Neural cell (in vitro differentiated cells): Measurements from ENCODE around the gene FAM163B.

Source experiments
- EP300 ChIP-seq: fragments of 450-650 bp; conservative IDR thresholded peaks from 2 replicates; pipeline ENCODE4 v1.6.1; 2014; ENCODE audit warnings: antibody characterized with exemption, mild to moderate bottlenecking, moderate library complexity; ENCODE audit not compliant: poor library complexity, severe bottlenecking
- EZH2 ChIP-seq: fragments of 200-600, 300-800 bp; shearing (Covaris generic), sonication (generic); IDR thresholded peaks from 2 replicates; pipeline ENCODE4 v1.6.1; 2014; ENCODE audit warnings: antibody characterized with exemption, low read length, borderline replicate concordance, mild to moderate bottlenecking; ENCODE audit not compliant: insufficient read depth, poor library complexity, severe bottlenecking
- MXI1 ChIP-seq: fragments of 450-650 bp; conservative IDR thresholded peaks from 2 replicates; pipeline ENCODE4 v1.6.1; 2014; ENCODE audit warnings: antibody characterized with exemption, mild to moderate bottlenecking; ENCODE audit not compliant: poor library complexity, severe bottlenecking
- POLR2AphosphoS5 ChIP-seq: IDR thresholded peaks from 2 replicates; pipeline ENCODE4 v1.6.1; 2012
- RAD21 ChIP-seq: fragments of 450-650 bp; conservative IDR thresholded peaks from 2 replicates; pipeline ENCODE4 v1.6.1; 2014; ENCODE audit warnings: antibody characterized with exemption, mild to moderate bottlenecking, moderate library complexity
- SMC3 ChIP-seq: fragments of 450-650 bp; conservative IDR thresholded peaks from 2 replicates; pipeline ENCODE4 v1.6.1; 2014; ENCODE audit warnings: antibody characterized with exemption, mild to moderate bottlenecking, moderate library complexity; ENCODE audit not compliant: poor library complexity
- TAF1 ChIP-seq: IDR thresholded peaks from 2 replicates; pipeline ENCODE4 v1.6.1; 2012; ENCODE audit warnings: low read depth
- TF ChIP-seq, protein P1 (sequence below): fragments of 450-650 bp; IDR thresholded peaks from 2 replicates; pipeline ENCODE4 v1.5.1; 2014; ENCODE audit warnings: antibody characterized with exemption, mild to moderate bottlenecking, moderate library complexity; ENCODE audit not compliant: poor library complexity, severe bottlenecking
- TF ChIP-seq, protein P2 (sequence below): IDR thresholded peaks from 2 replicates; pipeline ENCODE4 v1.6.1; 2012; ENCODE audit warnings: borderline replicate concordance

DNA sequence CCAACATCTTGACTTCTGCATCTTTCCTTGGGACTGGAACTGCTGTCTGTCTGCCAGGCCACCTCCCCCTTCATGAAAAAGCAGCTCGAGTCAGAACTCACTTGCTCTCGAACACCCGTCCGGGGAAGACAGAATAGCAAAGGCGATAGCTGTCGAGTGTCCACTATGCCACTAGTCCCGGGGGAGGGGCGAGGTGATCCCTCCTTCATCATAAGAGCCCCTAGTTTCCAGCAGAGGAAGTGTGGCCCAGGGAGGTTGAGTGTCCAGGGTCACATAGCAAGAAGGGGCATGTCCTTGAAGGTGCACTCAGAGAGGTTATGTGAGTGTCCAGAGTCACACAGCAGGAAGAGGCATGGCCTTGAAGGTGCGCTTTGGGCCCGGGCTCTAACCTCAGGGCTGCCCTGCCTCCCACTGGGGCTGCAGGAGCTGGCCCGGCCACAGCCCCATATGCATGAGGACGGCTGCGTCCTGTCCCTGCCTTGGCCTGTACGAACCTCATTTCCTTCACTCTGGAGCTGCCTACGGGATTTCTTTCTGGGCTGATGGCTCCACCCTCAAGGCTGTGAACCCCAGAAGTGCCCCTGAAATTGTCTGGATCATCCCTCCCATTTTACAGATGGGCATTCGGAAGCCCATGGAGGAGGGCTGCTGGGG, 33.6 kb upstream of the FAM163B start:
- TF ChIP-seq, protein P1, sequence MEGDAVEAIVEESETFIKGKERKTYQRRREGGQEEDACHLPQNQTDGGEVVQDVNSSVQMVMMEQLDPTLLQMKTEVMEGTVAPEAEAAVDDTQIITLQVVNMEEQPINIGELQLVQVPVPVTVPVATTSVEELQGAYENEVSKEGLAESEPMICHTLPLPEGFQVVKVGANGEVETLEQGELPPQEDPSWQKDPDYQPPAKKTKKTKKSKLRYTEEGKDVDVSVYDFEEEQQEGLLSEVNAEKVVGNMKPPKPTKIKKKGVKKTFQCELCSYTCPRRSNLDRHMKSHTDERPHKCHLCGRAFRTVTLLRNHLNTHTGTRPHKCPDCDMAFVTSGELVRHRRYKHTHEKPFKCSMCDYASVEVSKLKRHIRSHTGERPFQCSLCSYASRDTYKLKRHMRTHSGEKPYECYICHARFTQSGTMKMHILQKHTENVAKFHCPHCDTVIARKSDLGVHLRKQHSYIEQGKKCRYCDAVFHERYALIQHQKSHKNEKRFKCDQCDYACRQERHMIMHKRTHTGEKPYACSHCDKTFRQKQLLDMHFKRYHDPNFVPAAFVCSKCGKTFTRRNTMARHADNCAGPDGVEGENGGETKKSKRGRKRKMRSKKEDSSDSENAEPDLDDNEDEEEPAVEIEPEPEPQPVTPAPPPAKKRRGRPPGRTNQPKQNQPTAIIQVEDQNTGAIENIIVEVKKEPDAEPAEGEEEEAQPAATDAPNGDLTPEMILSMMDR, result no peak
- TF ChIP-seq POLR2AphosphoS5, result no peak
- TF ChIP-seq, protein P2, sequence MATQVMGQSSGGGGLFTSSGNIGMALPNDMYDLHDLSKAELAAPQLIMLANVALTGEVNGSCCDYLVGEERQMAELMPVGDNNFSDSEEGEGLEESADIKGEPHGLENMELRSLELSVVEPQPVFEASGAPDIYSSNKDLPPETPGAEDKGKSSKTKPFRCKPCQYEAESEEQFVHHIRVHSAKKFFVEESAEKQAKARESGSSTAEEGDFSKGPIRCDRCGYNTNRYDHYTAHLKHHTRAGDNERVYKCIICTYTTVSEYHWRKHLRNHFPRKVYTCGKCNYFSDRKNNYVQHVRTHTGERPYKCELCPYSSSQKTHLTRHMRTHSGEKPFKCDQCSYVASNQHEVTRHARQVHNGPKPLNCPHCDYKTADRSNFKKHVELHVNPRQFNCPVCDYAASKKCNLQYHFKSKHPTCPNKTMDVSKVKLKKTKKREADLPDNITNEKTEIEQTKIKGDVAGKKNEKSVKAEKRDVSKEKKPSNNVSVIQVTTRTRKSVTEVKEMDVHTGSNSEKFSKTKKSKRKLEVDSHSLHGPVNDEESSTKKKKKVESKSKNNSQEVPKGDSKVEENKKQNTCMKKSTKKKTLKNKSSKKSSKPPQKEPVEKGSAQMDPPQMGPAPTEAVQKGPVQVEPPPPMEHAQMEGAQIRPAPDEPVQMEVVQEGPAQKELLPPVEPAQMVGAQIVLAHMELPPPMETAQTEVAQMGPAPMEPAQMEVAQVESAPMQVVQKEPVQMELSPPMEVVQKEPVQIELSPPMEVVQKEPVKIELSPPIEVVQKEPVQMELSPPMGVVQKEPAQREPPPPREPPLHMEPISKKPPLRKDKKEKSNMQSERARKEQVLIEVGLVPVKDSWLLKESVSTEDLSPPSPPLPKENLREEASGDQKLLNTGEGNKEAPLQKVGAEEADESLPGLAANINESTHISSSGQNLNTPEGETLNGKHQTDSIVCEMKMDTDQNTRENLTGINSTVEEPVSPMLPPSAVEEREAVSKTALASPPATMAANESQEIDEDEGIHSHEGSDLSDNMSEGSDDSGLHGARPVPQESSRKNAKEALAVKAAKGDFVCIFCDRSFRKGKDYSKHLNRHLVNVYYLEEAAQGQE, result no peak
- no peak for TF ChIP-seq EZH2
- TF ChIP-seq EP300, result no peak
- TF ChIP-seq MXI1, result no peak
- no peak for TF ChIP-seq RAD21
- TF ChIP-seq TAF1, result no peak
- no peak for TF ChIP-seq SMC3
